Neural cell (in vitro differentiated cells): ENCODE measurements around the gene PLP2. TPM values are rescaled to one million over a fixed set of nuclear protein-coding genes. Genes with fewer than 3 reads are reported as not detected.

Experiments
- H2AFZ ChIP-seq: fragments of 200-600, 300-800 bp; sonication (generic), shearing (Covaris generic); 2 replicates; pipeline ENCODE4 v1.6.0; 2014; ENCODE audit warnings: low read depth, mild to moderate bottlenecking, antibody characterized with exemption, low read length, moderate library complexity
- H3F3A ChIP-seq: fragments of 200-600 bp; shearing (Covaris generic); 2 replicates; pipeline ENCODE4 v1.6.1; 2016; ENCODE audit warnings: mild to moderate bottlenecking, moderate library complexity, mixed read lengths, antibody characterized with exemption, low read length; ENCODE audit not compliant: insufficient read depth, poor library complexity, severe bottlenecking
- H3K27ac ChIP-seq: fragments of 200-600, 300-800 bp; sonication (generic), shearing (Covaris generic); 2 replicates; pipeline ENCODE4 v1.5.1; 2014; ENCODE audit warnings: mild to moderate bottlenecking, low read length, moderate library complexity
- H3K27me3 ChIP-seq: fragments of 300-800, 200-600 bp; sonication (generic), shearing (Covaris generic); 2 replicates; pipeline ENCODE4 v1.6.0; 2014; ENCODE audit warnings: mild to moderate bottlenecking, low read depth, low read length, moderate library complexity; ENCODE audit not compliant: insufficient read depth
- H3K36me3 ChIP-seq: fragments of 300-800, 200-600 bp; sonication (generic), shearing (Covaris generic); 2 replicates; pipeline ENCODE4 v1.5.1; 2014; ENCODE audit warnings: mild to moderate bottlenecking, antibody characterized with exemption, low read length, moderate library complexity; ENCODE audit not compliant: insufficient read depth
- H3K4me2 ChIP-seq: fragments of 300-800, 200-600 bp; sonication (generic), shearing (Covaris generic); 2 replicates; pipeline ENCODE4 v1.6.0; 2014; ENCODE audit warnings: mild to moderate bottlenecking, low read length
- H3K4me3 ChIP-seq: fragments of 300-800, 200-600 bp; sonication (generic), shearing (Covaris generic); 2 replicates; pipeline ENCODE4 v1.5.1; 2014; ENCODE audit warnings: mild to moderate bottlenecking, low read length, moderate library complexity
- H3K79me2 ChIP-seq: fragments of 200-600 bp; shearing (Covaris generic); replicated peaks from 2 replicates; pipeline ENCODE4 v1.6.0; 2014; ENCODE audit warnings: mild to moderate bottlenecking, low read length, moderate library complexity; ENCODE audit not compliant: insufficient read depth
- H3K9ac ChIP-seq: fragments of 300-800, 200-600 bp; sonication (generic), shearing (Covaris generic); 2 replicates; pipeline ENCODE4 v1.6.1; 2016; ENCODE audit warnings: mild to moderate bottlenecking, low read length, mixed read lengths
- H3K9me2 ChIP-seq: fragments of 200-600 bp; shearing (Covaris generic); 2 replicates; pipeline ENCODE4 v1.6.1; 2016; ENCODE audit warnings: mild to moderate bottlenecking, low read length, mixed read lengths; ENCODE audit not compliant: insufficient read depth
- H3K9me3 ChIP-seq: fragments of 200-600, 300-800 bp; sonication (generic), shearing (Covaris generic); 2 replicates; pipeline ENCODE4 v1.6.1; 2016; ENCODE audit warnings: mild to moderate bottlenecking, mixed run types, low read length, moderate library complexity, mixed read lengths
- H4K20me1 ChIP-seq: fragments of 200-600 bp; shearing (Covaris generic); 2 replicates; pipeline ENCODE4 v1.6.1; 2016; ENCODE audit warnings: mild to moderate bottlenecking, mixed run types; ENCODE audit not compliant: insufficient read depth
- EP300 ChIP-seq: fragments of 450-650 bp; conservative IDR thresholded peaks from 2 replicates; pipeline ENCODE4 v1.6.1; 2014; ENCODE audit warnings: antibody characterized with exemption, mild to moderate bottlenecking, moderate library complexity; ENCODE audit not compliant: poor library complexity, severe bottlenecking
- EZH2 ChIP-seq: fragments of 200-600, 300-800 bp; shearing (Covaris generic), sonication (generic); IDR thresholded peaks from 2 replicates; pipeline ENCODE4 v1.6.1; 2014; ENCODE audit warnings: antibody characterized with exemption, low read length, borderline replicate concordance, mild to moderate bottlenecking; ENCODE audit not compliant: insufficient read depth, poor library complexity, severe bottlenecking
- MXI1 ChIP-seq: fragments of 450-650 bp; conservative IDR thresholded peaks from 2 replicates; pipeline ENCODE4 v1.6.1; 2014; ENCODE audit warnings: antibody characterized with exemption, mild to moderate bottlenecking; ENCODE audit not compliant: poor library complexity, severe bottlenecking
- POLR2AphosphoS5 ChIP-seq: IDR thresholded peaks from 2 replicates; pipeline ENCODE4 v1.6.1; 2012
- RAD21 ChIP-seq: fragments of 450-650 bp; conservative IDR thresholded peaks from 2 replicates; pipeline ENCODE4 v1.6.1; 2014; ENCODE audit warnings: antibody characterized with exemption, mild to moderate bottlenecking, moderate library complexity
- REST ChIP-seq: IDR thresholded peaks from 2 replicates; pipeline ENCODE4 v1.6.1; 2012; ENCODE audit warnings: borderline replicate concordance
- SMC3 ChIP-seq: fragments of 450-650 bp; conservative IDR thresholded peaks from 2 replicates; pipeline ENCODE4 v1.6.1; 2014; ENCODE audit warnings: antibody characterized with exemption, mild to moderate bottlenecking, moderate library complexity; ENCODE audit not compliant: poor library complexity
- TAF1 ChIP-seq: IDR thresholded peaks from 2 replicates; pipeline ENCODE4 v1.6.1; 2012; ENCODE audit warnings: low read depth
- polyA plus RNA-seq: library from polyadenylated mRNA; depleted of rRNA; stranded (reverse); fragments of >200 nt; gene quantifications from 2 replicates; pipeline ENCODE4 v1.2.3, GENCODE V29; 2014
- TF ChIP-seq, protein P1 (sequence below): fragments of 450-650 bp; IDR thresholded peaks from 2 replicates; pipeline ENCODE4 v1.5.1; 2014; ENCODE audit warnings: antibody characterized with exemption, mild to moderate bottlenecking, moderate library complexity; ENCODE audit not compliant: poor library complexity, severe bottlenecking

PLP2 gene
- polyA plus RNA-seq, 1 donor from 2014 or later = not detected

GRCh38 chrX:49189606-49190005 lies 17.9 kb downstream of the PLP2 start:
- Histone ChIP-seq H3K79me2 (no peaks in the 10 kb centered on the region), H3K9me2 (no peaks in the 10 kb centered on the region), H3K36me3 (no peaks in the 10 kb centered on the region), H3K9ac (no peak overlapping the region), H3F3A (no peaks in the 10 kb centered on the region), H4K20me1 (no peaks in the 10 kb centered on the region), H3K27me3 (no peaks in the 10 kb centered on the region), H2AFZ (no peak overlapping the region), H3K9me3 (no peaks in the 10 kb centered on the region), H3K4me2 (no peak overlapping the region), H3K27ac (no peak overlapping the region), H3K4me3 (no peak overlapping the region)
- no peak for TF ChIP-seq SMC3
- TF ChIP-seq EZH2 = no peak
- TF ChIP-seq POLR2AphosphoS5 = no peak
- no peak for TF ChIP-seq TAF1
- no peak for TF ChIP-seq EP300
- TF ChIP-seq MXI1 = no peak
- TF ChIP-seq, protein P1, sequence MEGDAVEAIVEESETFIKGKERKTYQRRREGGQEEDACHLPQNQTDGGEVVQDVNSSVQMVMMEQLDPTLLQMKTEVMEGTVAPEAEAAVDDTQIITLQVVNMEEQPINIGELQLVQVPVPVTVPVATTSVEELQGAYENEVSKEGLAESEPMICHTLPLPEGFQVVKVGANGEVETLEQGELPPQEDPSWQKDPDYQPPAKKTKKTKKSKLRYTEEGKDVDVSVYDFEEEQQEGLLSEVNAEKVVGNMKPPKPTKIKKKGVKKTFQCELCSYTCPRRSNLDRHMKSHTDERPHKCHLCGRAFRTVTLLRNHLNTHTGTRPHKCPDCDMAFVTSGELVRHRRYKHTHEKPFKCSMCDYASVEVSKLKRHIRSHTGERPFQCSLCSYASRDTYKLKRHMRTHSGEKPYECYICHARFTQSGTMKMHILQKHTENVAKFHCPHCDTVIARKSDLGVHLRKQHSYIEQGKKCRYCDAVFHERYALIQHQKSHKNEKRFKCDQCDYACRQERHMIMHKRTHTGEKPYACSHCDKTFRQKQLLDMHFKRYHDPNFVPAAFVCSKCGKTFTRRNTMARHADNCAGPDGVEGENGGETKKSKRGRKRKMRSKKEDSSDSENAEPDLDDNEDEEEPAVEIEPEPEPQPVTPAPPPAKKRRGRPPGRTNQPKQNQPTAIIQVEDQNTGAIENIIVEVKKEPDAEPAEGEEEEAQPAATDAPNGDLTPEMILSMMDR = no peak
- no peak for TF ChIP-seq REST
- no peak for TF ChIP-seq RAD21

- H3F3A ChIP-seq = no peaks in the 10 kb centered on the region
- no peaks in the 10 kb centered on the region for H3K9me2 ChIP-seq
- no peak overlapping the region for H2AFZ ChIP-seq
- H3K9me3 ChIP-seq = no peaks in the 10 kb centered on the region
- H3K27ac ChIP-seq = peak overlapping the region; percentile 80
- no peaks in the 10 kb centered on the region for H4K20me1 ChIP-seq
- TF ChIP-seq REST (no peak), TAF1 (peak; percentile 26), MXI1 (no peak), POLR2AphosphoS5 (peak; percentile 50)
- peak overlapping the region; percentile 70 for H3K9ac ChIP-seq
- no peaks in the 10 kb centered on the region for H3K36me3 ChIP-seq
- H3K27me3 ChIP-seq = no peaks in the 10 kb centered on the region
- H3K4me2 ChIP-seq = peak overlapping the region; percentile 30
- H3K4me3 ChIP-seq = peak overlapping the region; percentile 68
- H3K79me2 ChIP-seq = no peaks in the 10 kb centered on the region
Measured at GRCh38 chrX:49190821-49191573, 19.3 kb downstream of the PLP2 start.
